SK-N-SH treated with all-trans-retinoic acid at 6 μM for 48 hours (cell line): ENCODE data around the gene CLINT1.

Source experiments
- BACH2 ChIP-seq: fragments of 250-450 bp; sonication (Bioruptor Pico); IDR thresholded peaks from 2 replicates; pipeline ENCODE4 v1.9.0; 2021; ENCODE audit warnings: mild to moderate bottlenecking, borderline replicate concordance
- CREB5 ChIP-seq: fragments of 250-450 bp; sonication (Bioruptor Pico); IDR thresholded peaks from 2 replicates; pipeline ENCODE4 v1.5.1; 2020; ENCODE audit warnings: low read depth, mild to moderate bottlenecking, moderate library complexity
- CSDC2 ChIP-seq: fragments of 250-450 bp; sonication (Bioruptor Pico); IDR thresholded peaks from 2 replicates; pipeline ENCODE4 v1.5.0; 2020; ENCODE audit warnings: mild to moderate bottlenecking, moderate library complexity
- CSRNP3 ChIP-seq: fragments of 250-450 bp; sonication (Bioruptor Pico); IDR thresholded peaks from 2 replicates; pipeline ENCODE4 v1.5.1; 2021; ENCODE audit warnings: mild to moderate bottlenecking, moderate library complexity
- ISL1 ChIP-seq: fragments of 250-450 bp; sonication (Bioruptor Pico); IDR thresholded peaks from 2 replicates; pipeline ENCODE4 v2.1.2; 2022; ENCODE audit warnings: mild to moderate bottlenecking, moderate library complexity
- PATZ1 ChIP-seq: fragments of 250-450 bp; sonication (Bioruptor Pico); IDR thresholded peaks from 2 replicates; pipeline ENCODE4 v1.8.0; 2020; ENCODE audit warnings: mild to moderate bottlenecking, moderate library complexity, borderline replicate concordance
- RARB ChIP-seq: fragments of 250-450 bp; sonication (Bioruptor Pico); IDR thresholded peaks from 2 replicates; pipeline ENCODE4 v1.8.0; 2021; ENCODE audit warnings: mild to moderate bottlenecking, moderate library complexity
- SNAI2 ChIP-seq: fragments of 250-450 bp; sonication (Bioruptor Pico); IDR thresholded peaks from 2 replicates; pipeline ENCODE4 v1.5.0; 2020; ENCODE audit warnings: mild to moderate bottlenecking, moderate library complexity
- TOX ChIP-seq: fragments of 250-450 bp; sonication (Bioruptor Pico); IDR thresholded peaks from 2 replicates; pipeline ENCODE4 v1.8.0; 2021; ENCODE audit warnings: mild to moderate bottlenecking, moderate library complexity, borderline replicate concordance
- ZC3H10 ChIP-seq: fragments of 250-450 bp; sonication (Bioruptor Pico); IDR thresholded peaks from 2 replicates; pipeline ENCODE4 v1.5.1; 2021; ENCODE audit warnings: mild to moderate bottlenecking, moderate library complexity
- ZFP3 ChIP-seq: fragments of 250-450 bp; sonication (Bioruptor Pico); IDR thresholded peaks from 2 replicates; pipeline ENCODE4 v1.5.0; 2020; ENCODE audit warnings: mild to moderate bottlenecking, moderate library complexity
- ZNF565 ChIP-seq: fragments of 450-650 bp; formaldehyde crosslinking; conservative IDR thresholded peaks from 2 replicates; pipeline ENCODE4 v1.5.0; 2020; ENCODE audit warnings: low read depth, mild to moderate bottlenecking, moderate library complexity
- ZNF70 ChIP-seq: fragments of 450-650 bp; formaldehyde crosslinking; IDR thresholded peaks from 2 replicates; pipeline ENCODE4 v1.5.0; 2020; ENCODE audit warnings: mild to moderate bottlenecking, moderate library complexity

- TF ChIP-seq ZNF70 = no peak
- no peak for TF ChIP-seq PATZ1
- TF ChIP-seq ZFP3 = no peak
- TF ChIP-seq CSRNP3 (CRISPR knock-in tag) = no peak
- TF ChIP-seq BACH2 (CRISPR knock-in tag) = no peak
- TF ChIP-seq CREB5 (CRISPR knock-in tag) = no peak
- no peak for TF ChIP-seq ISL1
- no peak for TF ChIP-seq ZNF565
- TF ChIP-seq CSDC2 (CRISPR knock-in tag) = no peak
- no peak for TF ChIP-seq TOX
- TF ChIP-seq SNAI2 = no peak
- no peak for TF ChIP-seq ZC3H10 (CRISPR knock-in tag)
- TF ChIP-seq RARB (CRISPR knock-in tag) = no peak
Observed at GRCh38 chr5:157802736-157803135, 56.2 kb downstream of the CLINT1 start.
